GM12875 (cell line): ENCODE results near the gene CMTM6.

Experiments used
- H3K4me3 ChIP-seq: one replicate; pipeline ENCODE4 v1.5.1; 2011; ENCODE audit warnings: low read depth, low read length, control low read depth
- TF ChIP-seq, protein P1 (sequence below): IDR thresholded peaks from 2 replicates; pipeline ENCODE4 v1.5.1; 2011; ENCODE audit warnings: low read depth, mild to moderate bottlenecking, control low read depth, inconsistent platforms, low read length, moderate library complexity, borderline replicate concordance; ENCODE audit not compliant: insufficient read depth

The CMTM6 gene

DNA sequence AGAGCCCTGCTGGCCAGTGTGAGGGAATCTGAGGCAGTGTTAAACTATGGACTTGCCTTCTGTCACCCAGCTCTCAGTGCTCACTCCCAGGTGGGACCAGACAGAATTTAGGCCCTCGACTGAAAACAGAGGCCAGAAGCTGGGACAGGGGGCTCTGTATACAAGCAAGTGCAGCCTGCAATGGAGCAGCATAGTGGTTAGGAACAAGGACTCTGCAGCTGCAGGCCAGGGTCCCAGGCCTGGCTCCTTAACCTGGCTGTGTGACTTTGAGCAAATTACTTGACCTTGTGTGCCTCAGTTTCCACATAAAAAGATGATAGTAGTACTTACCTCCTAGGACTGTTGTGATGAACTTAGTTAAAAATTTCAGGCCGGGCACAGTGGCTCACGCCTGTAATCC is 71.2 kb downstream of the CMTM6 start:
- no peak overlapping the region for H3K4me3 ChIP-seq
- TF ChIP-seq, protein P1, sequence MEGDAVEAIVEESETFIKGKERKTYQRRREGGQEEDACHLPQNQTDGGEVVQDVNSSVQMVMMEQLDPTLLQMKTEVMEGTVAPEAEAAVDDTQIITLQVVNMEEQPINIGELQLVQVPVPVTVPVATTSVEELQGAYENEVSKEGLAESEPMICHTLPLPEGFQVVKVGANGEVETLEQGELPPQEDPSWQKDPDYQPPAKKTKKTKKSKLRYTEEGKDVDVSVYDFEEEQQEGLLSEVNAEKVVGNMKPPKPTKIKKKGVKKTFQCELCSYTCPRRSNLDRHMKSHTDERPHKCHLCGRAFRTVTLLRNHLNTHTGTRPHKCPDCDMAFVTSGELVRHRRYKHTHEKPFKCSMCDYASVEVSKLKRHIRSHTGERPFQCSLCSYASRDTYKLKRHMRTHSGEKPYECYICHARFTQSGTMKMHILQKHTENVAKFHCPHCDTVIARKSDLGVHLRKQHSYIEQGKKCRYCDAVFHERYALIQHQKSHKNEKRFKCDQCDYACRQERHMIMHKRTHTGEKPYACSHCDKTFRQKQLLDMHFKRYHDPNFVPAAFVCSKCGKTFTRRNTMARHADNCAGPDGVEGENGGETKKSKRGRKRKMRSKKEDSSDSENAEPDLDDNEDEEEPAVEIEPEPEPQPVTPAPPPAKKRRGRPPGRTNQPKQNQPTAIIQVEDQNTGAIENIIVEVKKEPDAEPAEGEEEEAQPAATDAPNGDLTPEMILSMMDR, result no peak
